ENCODE measurements around the gene HPN.

GRCh38 chr19:35046461-35046860 lies 4.9 kb downstream of the HPN start:
- no peak for TF ChIP-seq POLR2A (IDR thresholded peaks at IDR 0.05; ENCODE audit: low read depth, low read length)
- TF ChIP-seq POLR2AphosphoS5 (IDR thresholded peaks at IDR 0.05; ENCODE audit: low read depth, low read length): no peak
- no peak for TF ChIP-seq PAX5 (IDR thresholded peaks at IDR 0.05; ENCODE audit: insufficient read depth, low read length, severe bottlenecking)

Measured in GM12891 (cell line).